Peyer's patch (tissue), 4 donors: ENCODE results near the gene WARS2. TPM values are rescaled to one million over a fixed set of nuclear protein-coding genes. Genes with fewer than 3 reads are reported as not detected.

Source experiments
- DNase-seq, 3 donors: peaks; one replicate each; pipeline ENCODE4 v3.0.0-alpha.2; 2017 to 2019
- H3K27ac ChIP-seq, 4 donors: fragments of 200-600 bp; sonication (generic); one replicate each; pipeline ENCODE4 v1.5.1; 2016 to 2019
- H3K27me3 ChIP-seq, 2 donors: fragments of 200-600 bp; sonication (generic); one replicate each; pipeline ENCODE4 v1.5.1; 2019
- H3K36me3 ChIP-seq, 3 donors: fragments of 200-600 bp; sonication (generic); one replicate each; pipeline ENCODE4 v1.5.1; 2016 to 2019
- H3K4me1 ChIP-seq, 4 donors: fragments of 200-600 bp; sonication (generic); one replicate each; pipeline ENCODE4 v1.5.1; 2016 to 2019
- H3K4me3 ChIP-seq, 4 donors: fragments of 200-600 bp; sonication (generic); 1 replicate in 3 of 4; 2 replicates in 1 of 4; pipeline ENCODE4 v1.5.1; 2016 to 2019; ENCODE audit warnings: mild to moderate bottlenecking in 1 of 4
- H3K9me3 ChIP-seq, 4 donors: fragments of 200-600 bp; sonication (generic); one replicate each; pipeline ENCODE4 v1.5.1; 2016 to 2019; ENCODE audit warnings: mild to moderate bottlenecking in 1 of 4
- POLR2A ChIP-seq, 2 donors: fragments of 450-650 bp; IDR thresholded peaks; one replicate each; pipeline ENCODE4 v1.5.1; 2017; ENCODE audit warnings: antibody characterized with exemption in 2 of 2, mild to moderate bottlenecking in 2 of 2, moderate library complexity in 2 of 2
- total RNA-seq, 4 donors: library from RNA; depleted of rRNA; stranded (reverse); fragments of >200 nt; gene quantifications; one replicate each; pipeline ENCODE4 v1.1.0, GENCODE V29; 2016
- TF ChIP-seq, protein P1 (sequence below), 6 experiments: fragments of 450-650 bp in 4 of 6; fragments of 200-600 bp in 2 of 6; sonication (generic) in 1 of 6; IDR thresholded peaks; one replicate each; pipeline ENCODE4 v1.5.1; 2017 to 2019; ENCODE audit warnings: antibody characterized with exemption in 6 of 6, mild to moderate bottlenecking in 3 of 6, moderate library complexity in 1 of 6

The WARS2 gene
- total RNA-seq, 4 donors from 2014 or later, result 7.5 to 20.6 (median 10.6) TPM

DNA sequence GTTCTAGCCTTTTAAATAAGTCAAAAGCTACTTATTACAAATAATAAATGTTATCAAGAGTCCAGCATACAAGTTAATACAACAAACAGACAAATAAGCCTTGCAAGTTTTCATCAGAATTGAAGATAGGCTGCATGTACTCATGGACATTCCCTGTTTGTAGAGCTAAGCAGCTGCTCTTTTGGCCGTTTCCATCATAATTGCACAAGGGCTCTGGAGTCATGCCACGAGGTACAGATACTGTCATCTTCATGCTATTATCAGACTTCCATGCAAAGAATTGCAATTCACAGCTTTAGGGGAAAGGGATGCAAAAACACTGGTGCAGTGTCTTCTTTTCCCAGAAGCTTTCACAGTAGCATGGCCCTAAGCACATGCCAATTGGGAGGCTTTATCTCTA lies 99.5 kb downstream of the WARS2 start:
- TF ChIP-seq, protein P1, sequence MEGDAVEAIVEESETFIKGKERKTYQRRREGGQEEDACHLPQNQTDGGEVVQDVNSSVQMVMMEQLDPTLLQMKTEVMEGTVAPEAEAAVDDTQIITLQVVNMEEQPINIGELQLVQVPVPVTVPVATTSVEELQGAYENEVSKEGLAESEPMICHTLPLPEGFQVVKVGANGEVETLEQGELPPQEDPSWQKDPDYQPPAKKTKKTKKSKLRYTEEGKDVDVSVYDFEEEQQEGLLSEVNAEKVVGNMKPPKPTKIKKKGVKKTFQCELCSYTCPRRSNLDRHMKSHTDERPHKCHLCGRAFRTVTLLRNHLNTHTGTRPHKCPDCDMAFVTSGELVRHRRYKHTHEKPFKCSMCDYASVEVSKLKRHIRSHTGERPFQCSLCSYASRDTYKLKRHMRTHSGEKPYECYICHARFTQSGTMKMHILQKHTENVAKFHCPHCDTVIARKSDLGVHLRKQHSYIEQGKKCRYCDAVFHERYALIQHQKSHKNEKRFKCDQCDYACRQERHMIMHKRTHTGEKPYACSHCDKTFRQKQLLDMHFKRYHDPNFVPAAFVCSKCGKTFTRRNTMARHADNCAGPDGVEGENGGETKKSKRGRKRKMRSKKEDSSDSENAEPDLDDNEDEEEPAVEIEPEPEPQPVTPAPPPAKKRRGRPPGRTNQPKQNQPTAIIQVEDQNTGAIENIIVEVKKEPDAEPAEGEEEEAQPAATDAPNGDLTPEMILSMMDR (IDR thresholded peaks at IDR 0.05), result no peak
- TF ChIP-seq POLR2A (IDR thresholded peaks at IDR 0.05), result no peak
- no peaks in the 10 kb centered on the region for H3K4me1 ChIP-seq
- DNase-seq, result peak in 1 of 3 donors; percentile 56
- no peaks in the 10 kb centered on the region for H3K9me3 ChIP-seq
- H3K27ac ChIP-seq, result no peak overlapping the region
- no peaks in the 10 kb centered on the region for H3K27me3 ChIP-seq
- H3K36me3 ChIP-seq, result no peaks in the 10 kb centered on the region
- no peak overlapping the region for H3K4me3 ChIP-seq

DNA sequence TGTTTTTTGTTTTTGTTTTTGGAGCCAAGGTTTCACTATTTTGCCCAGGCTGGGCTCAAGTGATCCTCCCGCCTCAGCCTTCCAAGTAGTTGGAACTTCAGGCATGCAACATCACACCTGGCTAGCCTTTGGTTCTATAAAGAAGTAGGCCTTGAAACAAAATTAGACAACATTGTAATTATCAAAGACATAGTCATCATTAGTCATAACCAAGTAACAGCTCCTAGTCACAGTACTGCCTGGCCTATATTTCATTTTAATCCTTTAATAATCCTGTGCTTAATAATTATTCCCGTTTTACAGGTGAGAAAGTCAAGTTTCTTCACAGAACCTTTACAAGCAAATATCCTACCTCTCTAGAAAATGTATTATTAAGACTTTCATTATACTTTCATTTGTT lies 100.0 kb downstream of the WARS2 start:
- TF ChIP-seq, protein P1 (IDR thresholded peaks at IDR 0.05), result no peak
- no peak for TF ChIP-seq POLR2A (IDR thresholded peaks at IDR 0.05)
- no peaks in the 10 kb centered on the region for H3K4me1 ChIP-seq
- H3K27me3 ChIP-seq, result no peaks in the 10 kb centered on the region

DNA sequence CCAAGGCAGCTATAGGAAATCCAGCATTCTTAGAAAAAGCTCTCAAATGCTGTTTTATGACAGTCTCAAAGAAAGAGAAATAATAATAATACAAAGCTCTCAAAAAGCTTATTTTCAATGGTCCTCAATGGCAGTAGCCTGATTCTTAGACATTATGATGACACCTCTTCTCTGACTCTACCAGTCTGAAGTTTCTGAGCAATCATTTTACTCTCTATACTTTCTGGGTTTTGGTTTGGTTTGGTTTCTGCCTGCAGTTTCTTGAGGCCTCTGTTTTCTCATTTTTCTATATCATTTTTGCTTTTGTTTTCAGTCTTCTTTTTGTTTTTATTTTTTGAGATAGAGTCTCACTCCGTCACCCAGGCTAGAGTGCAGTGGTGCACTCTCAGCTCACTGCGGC lies 102.1 kb downstream of the WARS2 start:
- no peaks in the 10 kb centered on the region for H3K4me1 ChIP-seq
- H3K9me3 ChIP-seq, result no peaks in the 10 kb centered on the region
- no peak overlapping the region for H3K27ac ChIP-seq
- no peak for DNase-seq
- H3K4me3 ChIP-seq, result no peak overlapping the region
- no peaks in the 10 kb centered on the region for H3K27me3 ChIP-seq
- H3K36me3 ChIP-seq, result no peaks in the 10 kb centered on the region
- TF ChIP-seq, protein P1 (IDR thresholded peaks at IDR 0.05), result no peak
- no peak for TF ChIP-seq POLR2A (IDR thresholded peaks at IDR 0.05)

More for the DNA sequence above, 100.0 kb downstream of the WARS2 start:
- no peak overlapping the region for H3K4me3 ChIP-seq
- H3K36me3 ChIP-seq, result no peaks in the 10 kb centered on the region
- H3K27ac ChIP-seq, result no peak overlapping the region
- H3K9me3 ChIP-seq, result no peaks in the 10 kb centered on the region
- no peak for DNase-seq

DNA sequence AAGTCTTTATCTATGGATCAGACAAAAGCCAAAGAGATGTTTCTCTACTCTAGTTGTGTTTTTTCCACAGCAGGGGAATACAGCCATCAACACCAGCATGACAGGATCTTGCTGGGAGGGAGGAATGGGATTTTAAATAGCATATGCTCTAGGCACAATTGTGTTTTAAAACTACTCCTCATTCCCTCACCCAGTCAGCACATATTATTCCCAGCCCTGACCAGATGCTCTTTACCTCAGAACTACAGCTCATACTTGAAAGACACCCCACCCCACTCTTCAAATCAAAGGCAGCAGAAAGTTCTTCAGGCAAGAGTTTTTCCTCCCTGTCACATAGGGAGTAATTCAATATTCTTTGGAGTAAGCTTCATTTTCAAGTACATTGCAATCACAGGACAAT lies 106.1 kb downstream of the WARS2 start:
- Histone ChIP-seq H3K27me3 (no peaks in the 10 kb centered on the region), H3K4me3 (no peak overlapping the region), H3K27ac (no peak overlapping the region), H3K4me1 (no peaks in the 10 kb centered on the region), H3K9me3 (no peaks in the 10 kb centered on the region), H3K36me3 (peaks cover 0 to 6% (median 0%) of the 10 kb centered on the region in 3 donors)
- TF ChIP-seq POLR2A (IDR thresholded peaks at IDR 0.05), result no peak
- TF ChIP-seq, protein P1 (IDR thresholded peaks at IDR 0.05), result no peak
- no peak for DNase-seq

DNA sequence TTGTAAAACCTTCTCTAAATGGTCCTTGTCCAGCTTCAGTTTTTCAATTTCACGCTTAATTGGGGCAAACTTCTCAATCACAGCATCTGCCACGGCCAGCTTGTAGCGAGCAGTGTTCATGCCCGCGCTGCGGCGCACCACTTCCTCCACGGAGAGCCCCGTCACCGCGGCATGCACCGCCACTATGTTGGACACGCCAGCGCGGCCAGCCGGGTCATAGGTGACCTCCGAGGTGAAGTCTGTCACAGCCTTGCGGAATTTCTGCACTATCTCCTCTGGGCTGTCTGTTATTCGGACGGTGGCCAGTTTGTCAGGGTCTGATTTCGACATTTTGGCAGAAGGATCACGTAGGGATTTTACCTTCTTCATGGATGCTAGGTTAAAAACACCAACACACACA lies 107.5 kb downstream of the WARS2 start:
- Histone ChIP-seq H3K27me3 (no peaks in the 10 kb centered on the region), H3K27ac (no peak overlapping the region), H3K4me3 (no peak overlapping the region), H3K36me3 (peaks cover 0 to 6% (median 0%) of the 10 kb centered on the region in 3 donors), H3K4me1 (no peaks in the 10 kb centered on the region), H3K9me3 (no peaks in the 10 kb centered on the region)
- DNase-seq, result no peak
- TF ChIP-seq, protein P1 (IDR thresholded peaks at IDR 0.05), result no peak
- no peak for TF ChIP-seq POLR2A (IDR thresholded peaks at IDR 0.05)

DNA sequence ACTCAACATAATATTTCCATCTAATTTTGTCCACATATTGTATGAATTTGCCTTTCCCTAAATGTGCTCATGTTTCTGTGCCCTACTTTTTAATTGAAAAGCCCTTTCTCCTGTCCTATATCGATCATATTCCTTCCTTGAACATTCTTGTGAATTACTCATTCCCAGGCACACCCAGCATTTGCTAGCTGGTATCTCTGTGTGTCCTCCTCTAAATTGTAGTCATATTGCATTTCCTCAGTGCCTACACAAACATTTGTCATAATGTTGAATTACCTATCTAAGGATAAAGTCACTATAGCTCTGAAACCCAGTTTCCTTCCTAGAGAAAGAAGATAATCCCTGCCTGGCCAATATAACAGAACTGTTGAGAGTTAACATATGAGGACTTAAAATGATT lies 112.7 kb downstream of the WARS2 start:
- no peaks in the 10 kb centered on the region for H3K4me1 ChIP-seq
- H3K27ac ChIP-seq, result no peak overlapping the region
- H3K36me3 ChIP-seq, result peaks cover 0 to 1% (median 0%) of the 10 kb centered on the region in 3 donors
- TF ChIP-seq POLR2A (IDR thresholded peaks at IDR 0.05), result no peak
- TF ChIP-seq, protein P1 (IDR thresholded peaks at IDR 0.05), result no peak
- no peak overlapping the region for H3K4me3 ChIP-seq
- no peaks in the 10 kb centered on the region for H3K27me3 ChIP-seq
- DNase-seq, result no peak
- H3K9me3 ChIP-seq, result no peaks in the 10 kb centered on the region
